HepG2 (cell line): ENCODE results near the gene UCK2. TPM values are rescaled to one million over a fixed set of nuclear protein-coding genes. Genes with fewer than 3 reads are reported as not detected.
A peak's percentile ranks its signal among the peaks of the same experiment; 100 is the strongest.

Source experiments
- ELF3 ChIP-seq: IDR thresholded peaks from 2 replicates; pipeline ENCODE4 v1.6.1; 2016; ENCODE audit warnings: missing genetic modification reagents, missing compliant biosample characterization
- FOXA3 ChIP-seq: IDR thresholded peaks from 2 replicates; pipeline ENCODE4 v1.6.1; 2016; ENCODE audit warnings: missing genetic modification reagents, missing compliant biosample characterization
- GATAD2A ChIP-seq: IDR thresholded peaks from 2 replicates; pipeline ENCODE4 v1.6.1; 2016
- MEF2D ChIP-seq: sonication (generic); formaldehyde crosslinking; IDR thresholded peaks from 2 replicates; pipeline ENCODE4 v1.5.1; 2020; ENCODE audit warnings: mild to moderate bottlenecking, missing genetic modification reagents
- NFE2 ChIP-seq: sonication (generic); formaldehyde crosslinking; IDR thresholded peaks from 2 replicates; pipeline ENCODE4 v1.4.0; 2020; ENCODE audit warnings: missing genetic modification reagents
- NFYB ChIP-seq: sonication (generic); formaldehyde crosslinking; IDR thresholded peaks from 2 replicates; pipeline ENCODE4 v1.4.0; 2020; ENCODE audit warnings: missing genetic modification reagents
- PAF1 ChIP-seq: IDR thresholded peaks from 2 replicates; pipeline ENCODE4 v1.6.1; 2016; ENCODE audit warnings: missing genetic modification reagents, missing compliant biosample characterization
- RAD51 ChIP-seq: fragments of 450-650 bp; IDR thresholded peaks from 2 replicates; pipeline ENCODE4 v1.6.1; 2016; ENCODE audit warnings: borderline replicate concordance
- RARA ChIP-seq: IDR thresholded peaks from 2 replicates; pipeline ENCODE4 v1.6.1; 2016; ENCODE audit warnings: missing genetic modification reagents, missing compliant biosample characterization
- RBM22 ChIP-seq: fragments of 200-400 bp; formaldehyde crosslinking; optimal IDR thresholded peaks from 2 replicates; pipeline ENCODE3; 2017; ENCODE audit warnings: mild to moderate bottlenecking, low read length, moderate library complexity
- RCOR2 ChIP-seq: IDR thresholded peaks from 2 replicates; pipeline ENCODE4 v1.6.1; 2016; ENCODE audit warnings: missing biosample characterization, missing genetic modification reagents
- SAFB2 ChIP-seq: sonication (generic); formaldehyde crosslinking; IDR thresholded peaks from 2 replicates; pipeline ENCODE4 v1.5.1; 2020; ENCODE audit warnings: missing genetic modification reagents, low read depth, mild to moderate bottlenecking, borderline replicate concordance
- SMAD3 ChIP-seq: sonication (generic); formaldehyde crosslinking; IDR thresholded peaks from 2 replicates; pipeline ENCODE4 v1.4.0; 2020; ENCODE audit warnings: missing genetic modification reagents
- SMARCE1 ChIP-seq: fragments of 450-650 bp; IDR thresholded peaks from 2 replicates; pipeline ENCODE4 v1.6.1; 2017; ENCODE audit warnings: borderline replicate concordance
- TBP ChIP-seq: sonication (generic); formaldehyde crosslinking; IDR thresholded peaks from 2 replicates; pipeline ENCODE4 v1.5.0; 2020; ENCODE audit warnings: missing genetic modification reagents
- ZEB1 ChIP-seq: IDR thresholded peaks from 2 replicates; pipeline ENCODE4 v1.6.1; 2012; ENCODE audit warnings: mild to moderate bottlenecking, low read depth, inconsistent platforms; ENCODE audit not compliant: insufficient replicate concordance
- ZFP82 ChIP-seq: sonication (generic); formaldehyde crosslinking; IDR thresholded peaks from 2 replicates; pipeline ENCODE4 v1.5.1; 2020; ENCODE audit warnings: mild to moderate bottlenecking, missing genetic modification reagents, borderline replicate concordance
- ZNF460 ChIP-seq: sonication (generic); formaldehyde crosslinking; IDR thresholded peaks from 2 replicates; pipeline ENCODE4 v1.5.1; 2020; ENCODE audit warnings: missing genetic modification reagents, mild to moderate bottlenecking, borderline replicate concordance
- ZNF557 ChIP-seq: sonication (generic); formaldehyde crosslinking; IDR thresholded peaks from 2 replicates; pipeline ENCODE4 v1.4.0; 2020; ENCODE audit warnings: missing genetic modification reagents
- ZSCAN22 ChIP-seq: sonication (generic); formaldehyde crosslinking; IDR thresholded peaks from 2 replicates; pipeline ENCODE4 v1.4.0; 2020; ENCODE audit warnings: mild to moderate bottlenecking, missing genetic modification reagents
- polyA plus RNA-seq, 8 experiments: library from polyadenylated mRNA; depleted of rRNA in 3 of 8; stranded (reverse) in 7 of 8; unstranded in 1 of 8; fragments of >200 nt; fragmentation: Illumina TruSeq in 4 of 8; extraction: Trizol in 4 of 8; gene quantifications; 2 replicates each; pipeline versions ENCODE4 v1.2.1 to v1.2.3, GENCODE V29; 2011 to 2016; ENCODE audit warnings: low read depth in 4 of 8, missing spikeins in 1 of 8, mixed read lengths in 1 of 8; ENCODE audit not compliant: insufficient read depth in 1 of 8
- total RNA-seq, 5 experiments: library from RNA; depleted of rRNA; stranded (reverse); fragments of >200 nt; fragmentation: Illumina TruSeq; extraction: Trizol; gene quantifications; 2 replicates each; pipeline ENCODE4 v1.2.3, GENCODE V29; 2016; ENCODE audit warnings: low read depth in 1 of 5
- TF ChIP-seq, protein P1 (sequence below): sonication (generic); formaldehyde crosslinking; IDR thresholded peaks from 2 replicates; pipeline ENCODE4 v1.5.0; 2020; ENCODE audit warnings: missing genetic modification reagents
- TF ChIP-seq, protein P2 (sequence below): sonication (generic); formaldehyde crosslinking; conservative IDR thresholded peaks from 2 replicates; pipeline ENCODE4 v1.8.1; 2023; ENCODE audit warnings: missing genetic modification reagents
- TF ChIP-seq, protein P3 (sequence below): sonication (generic); formaldehyde crosslinking; IDR thresholded peaks from 2 replicates; pipeline ENCODE4 v1.8.1; 2023; ENCODE audit warnings: mild to moderate bottlenecking, missing genetic modification reagents
- TF ChIP-seq, protein P4 (sequence below): sonication (generic); formaldehyde crosslinking; IDR thresholded peaks from 2 replicates; pipeline ENCODE4 v1.4.0; 2020; ENCODE audit warnings: mild to moderate bottlenecking, missing genetic modification reagents
- TF ChIP-seq, protein P5 (sequence below): sonication (generic); formaldehyde crosslinking; IDR thresholded peaks from 2 replicates; pipeline ENCODE4 v1.5.0; 2020; ENCODE audit warnings: missing genetic modification reagents
- TF ChIP-seq, protein P6 (sequence below): sonication (generic); formaldehyde crosslinking; IDR thresholded peaks from 2 replicates; pipeline ENCODE4 v1.8.0; 2022; ENCODE audit warnings: missing genetic modification reagents, mild to moderate bottlenecking, borderline replicate concordance

The UCK2 gene
- total and polyA plus RNA-seq, 2 of the 13 experiments (the other 11 are each of a cell fraction or from before 2014, with no cell fraction given): 64.3 to 78.0 TPM

DNA sequence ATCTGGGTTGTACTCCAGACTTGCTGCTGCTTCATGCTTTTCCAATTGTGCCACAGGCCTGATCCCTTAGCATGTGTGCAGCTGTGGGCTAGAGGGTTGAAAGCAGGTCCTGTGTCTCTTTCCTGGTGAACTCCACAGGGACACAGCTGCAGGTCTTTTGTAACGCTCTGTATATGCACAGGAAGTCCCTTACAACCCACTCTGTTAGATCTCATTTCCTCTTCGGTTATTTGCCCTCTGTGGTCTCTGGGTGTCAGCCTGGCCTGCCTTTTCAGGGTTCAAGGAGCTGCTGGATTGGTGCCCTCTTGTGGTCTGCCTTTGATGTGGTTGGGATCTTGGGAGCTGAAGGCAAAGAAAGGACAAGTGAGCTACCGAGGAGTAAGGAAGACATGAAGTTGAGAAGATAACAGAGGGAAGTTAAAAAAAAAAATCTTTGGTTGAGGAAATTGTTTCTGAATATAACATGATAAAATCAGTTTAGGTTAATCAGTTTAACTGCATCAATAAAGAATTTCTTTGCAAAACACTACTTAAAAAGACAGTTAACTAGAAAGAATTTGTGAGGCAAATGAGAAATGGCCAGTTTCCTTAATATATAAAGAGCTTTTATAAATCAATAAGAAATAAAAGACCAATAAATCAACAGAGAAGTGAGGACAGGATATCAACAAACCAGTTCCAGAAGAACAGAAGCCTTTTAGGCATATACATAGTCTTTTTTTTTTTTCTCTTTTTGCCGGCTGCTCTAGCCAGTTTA lies 44.1 kb downstream of the UCK2 start (continued):
- TF ChIP-seq, protein P1, sequence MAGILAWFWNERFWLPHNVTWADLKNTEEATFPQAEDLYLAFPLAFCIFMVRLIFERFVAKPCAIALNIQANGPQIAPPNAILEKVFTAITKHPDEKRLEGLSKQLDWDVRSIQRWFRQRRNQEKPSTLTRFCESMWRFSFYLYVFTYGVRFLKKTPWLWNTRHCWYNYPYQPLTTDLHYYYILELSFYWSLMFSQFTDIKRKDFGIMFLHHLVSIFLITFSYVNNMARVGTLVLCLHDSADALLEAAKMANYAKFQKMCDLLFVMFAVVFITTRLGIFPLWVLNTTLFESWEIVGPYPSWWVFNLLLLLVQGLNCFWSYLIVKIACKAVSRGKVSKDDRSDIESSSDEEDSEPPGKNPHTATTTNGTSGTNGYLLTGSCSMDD (CRISPR knock-in tag): no peak
- TF ChIP-seq SMAD3 (CRISPR knock-in tag) (no peak), TBP (CRISPR knock-in tag) (no peak), ZSCAN22 (CRISPR knock-in tag) (no peak), FOXA3 (CRISPR knock-in tag) (peak; percentile 56), RARA (CRISPR knock-in tag) (peak; percentile 73), SMARCE1 (no peak), NFYB (CRISPR knock-in tag) (no peak), NFE2 (CRISPR knock-in tag) (no peak), RCOR2 (CRISPR knock-in tag) (peak; percentile 70; the same call in 1 of the 2 replicates), GATAD2A (CRISPR knock-in tag) (peak; percentile 70), ZFP82 (CRISPR knock-in tag) (no peak), MEF2D (CRISPR knock-in tag) (0 out of 2 replicates have a peak, but pooled peaks have one; percentile 57), ZEB1 (no peak), ELF3 (peak; percentile 96), PAF1 (no peak), ZNF557 (CRISPR knock-in tag) (no peak), SAFB2 (CRISPR knock-in tag) (no peak), RAD51 (no peak), RBM22 (no peak), ZNF460 (CRISPR knock-in tag) (no peak)
- TF ChIP-seq, protein P2, sequence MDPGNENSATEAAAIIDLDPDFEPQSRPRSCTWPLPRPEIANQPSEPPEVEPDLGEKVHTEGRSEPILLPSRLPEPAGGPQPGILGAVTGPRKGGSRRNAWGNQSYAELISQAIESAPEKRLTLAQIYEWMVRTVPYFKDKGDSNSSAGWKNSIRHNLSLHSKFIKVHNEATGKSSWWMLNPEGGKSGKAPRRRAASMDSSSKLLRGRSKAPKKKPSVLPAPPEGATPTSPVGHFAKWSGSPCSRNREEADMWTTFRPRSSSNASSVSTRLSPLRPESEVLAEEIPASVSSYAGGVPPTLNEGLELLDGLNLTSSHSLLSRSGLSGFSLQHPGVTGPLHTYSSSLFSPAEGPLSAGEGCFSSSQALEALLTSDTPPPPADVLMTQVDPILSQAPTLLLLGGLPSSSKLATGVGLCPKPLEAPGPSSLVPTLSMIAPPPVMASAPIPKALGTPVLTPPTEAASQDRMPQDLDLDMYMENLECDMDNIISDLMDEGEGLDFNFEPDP (CRISPR knock-in tag): no peak
- TF ChIP-seq, protein P3, sequence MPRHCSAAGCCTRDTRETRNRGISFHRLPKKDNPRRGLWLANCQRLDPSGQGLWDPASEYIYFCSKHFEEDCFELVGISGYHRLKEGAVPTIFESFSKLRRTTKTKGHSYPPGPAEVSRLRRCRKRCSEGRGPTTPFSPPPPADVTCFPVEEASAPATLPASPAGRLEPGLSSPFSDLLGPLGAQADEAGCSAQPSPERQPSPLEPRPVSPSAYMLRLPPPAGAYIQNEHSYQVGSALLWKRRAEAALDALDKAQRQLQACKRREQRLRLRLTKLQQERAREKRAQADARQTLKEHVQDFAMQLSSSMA (CRISPR knock-in tag): no peak
- TF ChIP-seq, protein P4, sequence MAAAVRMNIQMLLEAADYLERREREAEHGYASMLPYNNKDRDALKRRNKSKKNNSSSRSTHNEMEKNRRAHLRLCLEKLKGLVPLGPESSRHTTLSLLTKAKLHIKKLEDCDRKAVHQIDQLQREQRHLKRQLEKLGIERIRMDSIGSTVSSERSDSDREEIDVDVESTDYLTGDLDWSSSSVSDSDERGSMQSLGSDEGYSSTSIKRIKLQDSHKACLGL: no peak
- TF ChIP-seq, protein P5, sequence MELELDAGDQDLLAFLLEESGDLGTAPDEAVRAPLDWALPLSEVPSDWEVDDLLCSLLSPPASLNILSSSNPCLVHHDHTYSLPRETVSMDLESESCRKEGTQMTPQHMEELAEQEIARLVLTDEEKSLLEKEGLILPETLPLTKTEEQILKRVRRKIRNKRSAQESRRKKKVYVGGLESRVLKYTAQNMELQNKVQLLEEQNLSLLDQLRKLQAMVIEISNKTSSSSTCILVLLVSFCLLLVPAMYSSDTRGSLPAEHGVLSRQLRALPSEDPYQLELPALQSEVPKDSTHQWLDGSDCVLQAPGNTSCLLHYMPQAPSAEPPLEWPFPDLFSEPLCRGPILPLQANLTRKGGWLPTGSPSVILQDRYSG (CRISPR knock-in tag): no peak
- TF ChIP-seq, protein P6, sequence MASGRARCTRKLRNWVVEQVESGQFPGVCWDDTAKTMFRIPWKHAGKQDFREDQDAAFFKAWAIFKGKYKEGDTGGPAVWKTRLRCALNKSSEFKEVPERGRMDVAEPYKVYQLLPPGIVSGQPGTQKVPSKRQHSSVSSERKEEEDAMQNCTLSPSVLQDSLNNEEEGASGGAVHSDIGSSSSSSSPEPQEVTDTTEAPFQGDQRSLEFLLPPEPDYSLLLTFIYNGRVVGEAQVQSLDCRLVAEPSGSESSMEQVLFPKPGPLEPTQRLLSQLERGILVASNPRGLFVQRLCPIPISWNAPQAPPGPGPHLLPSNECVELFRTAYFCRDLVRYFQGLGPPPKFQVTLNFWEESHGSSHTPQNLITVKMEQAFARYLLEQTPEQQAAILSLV (CRISPR knock-in tag): no peak
